GM19467 (cell line): ENCODE results near the gene VSTM2L.

ENCODE experiments used
- ATAC-seq: cut with Tn5 transposase; IDR thresholded peaks from one replicate; pipeline ENCODE4 v1.9.1; 2021; ENCODE audit warnings: mild to moderate bottlenecking, moderate library complexity; ENCODE audit not compliant: unreplicated experiment

VSTM2L gene

GRCh38 chr20:37899105-37900045 is 3.6 kb upstream of the VSTM2L start:
- ATAC-seq: no peak

- no peak for ATAC-seq
Measured at GRCh38 chr20:37901240-37901639, 1.7 kb upstream of the VSTM2L start.

- no peak for ATAC-seq
Measured at GRCh38 chr20:37901654-37902503, 1.0 kb upstream of the VSTM2L start.

GRCh38 chr20:37903317-37904007 is 535 bp downstream of the VSTM2L start:
- no peak for ATAC-seq

- ATAC-seq: no peak
Measured at GRCh38 chr20:37904008-37904642, 1.2 kb downstream of the VSTM2L start.

GRCh38 chr20:37904845-37905373 is 2.0 kb downstream of the VSTM2L start:
- ATAC-seq: no peak

- no peak for ATAC-seq
Measured at GRCh38 chr20:37905671-37906613, 3.0 kb downstream of the VSTM2L start.

- no peak for ATAC-seq
Measured at GRCh38 chr20:37907330-37907676, 4.4 kb downstream of the VSTM2L start.

GRCh38 chr20:37907677-37908401 is 4.9 kb downstream of the VSTM2L start:
- no peak for ATAC-seq

GRCh38 chr20:37911261-37911660 is 8.3 kb downstream of the VSTM2L start:
- ATAC-seq: no peak

GRCh38 chr20:37911838-37912281 is 8.9 kb downstream of the VSTM2L start:
- ATAC-seq: no peak

- no peak for ATAC-seq
Measured at GRCh38 chr20:37912874-37913273, 9.9 kb downstream of the VSTM2L start.

GRCh38 chr20:37913567-37914366 is 10.8 kb downstream of the VSTM2L start:
- ATAC-seq: no peak

GRCh38 chr20:37914367-37914671 is 11.4 kb downstream of the VSTM2L start:
- no peak for ATAC-seq

- no peak for ATAC-seq
Measured at GRCh38 chr20:37914672-37915433, 11.9 kb downstream of the VSTM2L start.

GRCh38 chr20:37915434-37915787 is 12.5 kb downstream of the VSTM2L start:
- ATAC-seq: no peak

- ATAC-seq: no peak
Measured at GRCh38 chr20:37915800-37916570, 13.1 kb downstream of the VSTM2L start.
